Rectal smooth muscle tissue (tissue), 1 donor: Measurements from ENCODE around the gene ZBTB8B.
"Not testable (repeated sequence)": the region's sequence is repeated elsewhere in the genome, so short reads cannot be mapped to it uniquely, and the experiment has no call there.

Experiments
- H3K27ac ChIP-seq: one replicate; pipeline ENCODE4 v1.7.0; 2013; ENCODE audit warnings: low read depth, low read length, inconsistent platforms
- H3K27me3 ChIP-seq: one replicate; pipeline ENCODE4 v1.7.0; 2013; ENCODE audit warnings: low read length; ENCODE audit not compliant: control insufficient read depth, insufficient read depth
- H3K36me3 ChIP-seq: one replicate; pipeline ENCODE4 v1.7.0; 2013; ENCODE audit warnings: low read length; ENCODE audit not compliant: control insufficient read depth, insufficient read depth
- H3K4me1 ChIP-seq: one replicate; pipeline ENCODE4 v1.7.0; 2013; ENCODE audit warnings: low read length; ENCODE audit not compliant: control insufficient read depth, insufficient read depth
- H3K4me3 ChIP-seq: one replicate; pipeline ENCODE4 v1.7.0; 2013; ENCODE audit warnings: low read length
- H3K9ac ChIP-seq: one replicate; pipeline ENCODE4 v1.7.0; 2013; ENCODE audit warnings: low read length

ZBTB8B gene

DNA sequence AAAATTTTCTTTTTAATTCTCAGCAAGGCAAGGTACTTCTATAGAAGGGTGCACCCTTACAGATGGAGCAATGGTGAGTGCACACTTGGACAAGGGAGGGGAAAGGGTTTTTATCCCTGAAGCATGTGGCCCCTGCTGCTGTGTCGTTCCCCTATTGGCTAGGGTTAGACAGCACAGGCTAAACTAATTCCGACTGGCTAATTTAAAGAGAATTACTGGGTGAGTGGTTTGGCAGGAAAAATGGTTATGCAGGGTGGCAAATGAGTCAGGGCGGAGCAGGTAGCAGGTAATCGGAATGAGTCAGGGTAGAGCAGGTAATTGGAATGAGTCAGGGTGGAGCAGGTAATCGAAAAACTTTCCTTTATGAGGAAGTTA lies 15.4 kb upstream of the ZBTB8B start:
- H3K27ac ChIP-seq, H3K36me3 ChIP-seq, H3K4me1 ChIP-seq, H3K27me3 ChIP-seq, H3K4me3 ChIP-seq, H3K9ac ChIP-seq: not testable (repeated sequence)

DNA sequence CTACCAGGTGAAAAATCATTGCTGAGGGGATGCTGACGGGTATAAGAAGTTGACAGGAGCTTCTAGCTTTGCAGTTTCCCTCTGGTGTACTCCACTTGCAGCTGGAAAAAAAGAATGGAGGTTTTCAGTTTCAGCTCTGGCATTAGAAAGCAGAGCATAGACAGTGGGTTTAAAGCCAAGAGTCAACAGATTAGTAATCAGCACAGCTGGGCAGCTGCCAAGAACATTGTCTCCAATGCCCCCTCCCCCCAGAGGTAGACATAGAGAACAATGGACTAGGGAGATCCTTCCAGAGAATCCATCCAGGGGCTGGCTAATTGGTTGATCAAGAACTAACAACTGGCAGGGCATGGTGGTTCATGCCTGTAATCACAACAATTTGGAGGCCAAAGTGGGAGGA lies 10.1 kb upstream of the ZBTB8B start:
- no peaks in the 10 kb centered on the region for H3K4me1 ChIP-seq
- H3K4me3 ChIP-seq, result no peak overlapping the region
- H3K9ac ChIP-seq, result no peak overlapping the region
- no peaks in the 10 kb centered on the region for H3K27me3 ChIP-seq
- H3K36me3 ChIP-seq, result no peaks in the 10 kb centered on the region
- no peak overlapping the region for H3K27ac ChIP-seq

DNA sequence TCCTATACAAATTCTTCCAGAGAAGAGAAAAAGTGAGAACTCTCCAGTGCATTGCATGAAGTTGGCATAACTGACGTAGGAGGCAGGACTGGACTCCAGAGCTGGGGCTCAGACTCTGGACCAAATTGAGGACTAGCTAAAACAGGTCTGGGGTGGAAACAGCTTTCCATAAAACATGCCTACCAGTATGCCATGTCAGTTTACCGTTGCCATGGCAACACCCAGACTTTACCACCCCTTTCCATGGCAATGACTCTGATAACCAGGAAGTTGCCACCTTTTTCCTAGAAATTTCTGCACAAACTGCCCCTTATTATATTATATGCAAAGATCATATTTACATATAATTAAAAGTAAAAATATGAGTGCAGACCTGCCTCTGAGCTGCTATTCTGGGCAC lies 8.9 kb upstream of the ZBTB8B start:
- Histone ChIP-seq H3K36me3 (no peaks in the 10 kb centered on the region), H3K4me3 (no peak overlapping the region), H3K9ac (no peak overlapping the region), H3K27ac (no peak overlapping the region), H3K4me1 (no peaks in the 10 kb centered on the region), H3K27me3 (no peaks in the 10 kb centered on the region)

DNA sequence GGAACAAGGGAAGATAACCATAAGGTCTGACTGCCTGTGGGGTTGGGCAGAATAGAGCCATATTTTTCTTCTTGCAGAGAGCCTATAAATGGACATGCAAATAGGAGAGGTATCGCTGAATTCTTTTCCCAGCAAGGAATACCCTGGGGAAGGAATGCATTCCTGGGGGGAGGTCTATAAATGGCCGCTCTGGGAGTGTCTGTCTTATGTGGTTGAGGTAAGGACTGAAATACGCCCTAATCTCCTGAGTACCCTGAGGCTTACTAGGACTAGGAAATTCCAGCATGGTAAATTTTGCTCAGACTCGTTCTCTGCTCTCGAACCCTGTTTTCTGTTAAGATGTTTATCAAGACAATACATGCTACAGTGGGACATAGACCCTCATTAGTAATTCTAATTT lies 6.1 kb upstream of the ZBTB8B start:
- not testable (repeated sequence) for H3K9ac ChIP-seq, H3K27ac ChIP-seq, H3K36me3 ChIP-seq, H3K27me3 ChIP-seq, H3K4me1 ChIP-seq, H3K4me3 ChIP-seq

DNA sequence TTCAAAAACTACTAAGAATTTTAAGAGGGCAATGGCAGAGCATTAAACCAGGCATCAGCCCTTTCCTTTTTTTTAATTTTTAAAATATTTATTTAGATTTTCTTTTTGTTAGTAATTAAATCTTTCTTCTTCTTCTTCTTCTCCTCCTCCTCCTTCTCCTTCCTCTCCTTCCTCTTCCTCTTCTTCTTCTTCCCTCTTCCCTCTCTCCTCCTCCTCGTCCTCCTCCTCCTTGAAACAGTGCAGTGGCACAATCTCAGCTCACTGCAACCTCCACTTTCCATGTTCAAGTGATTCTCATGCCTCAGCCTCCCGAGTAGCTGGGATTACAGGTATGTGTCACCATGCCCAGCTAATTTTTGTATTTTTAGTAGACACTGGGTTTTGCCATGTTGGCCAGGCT lies 1.9 kb upstream of the ZBTB8B start:
- not testable (repeated sequence) for H3K36me3 ChIP-seq, H3K27ac ChIP-seq, H3K9ac ChIP-seq, H3K27me3 ChIP-seq, H3K4me1 ChIP-seq, H3K4me3 ChIP-seq

DNA sequence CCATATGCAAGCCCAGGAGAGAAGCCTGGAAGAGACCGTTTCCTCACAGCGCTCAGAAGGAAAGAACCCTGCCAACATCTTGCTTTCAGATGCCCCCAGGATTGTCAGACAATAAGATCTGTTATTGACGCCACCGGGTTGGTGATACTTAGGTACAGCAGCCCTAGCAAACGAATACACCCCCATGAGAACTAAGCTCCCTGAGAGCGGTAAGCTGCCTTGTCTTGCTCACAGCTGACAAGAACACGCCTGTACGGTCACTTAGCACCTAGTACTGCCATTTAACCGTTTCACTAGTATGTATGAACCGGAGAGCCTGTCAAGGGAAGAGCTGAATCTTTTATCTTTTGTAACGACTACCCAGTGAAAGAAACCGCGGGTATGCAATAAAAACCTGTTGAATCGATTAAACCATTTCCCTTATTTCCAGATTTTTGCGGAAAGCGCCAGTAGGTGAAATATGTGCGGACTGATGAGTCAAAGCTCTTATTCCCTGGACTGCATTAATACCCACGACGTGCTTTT lies 619 bp upstream of the ZBTB8B start:
- peak overlapping the region; percentile 69 for H3K4me3 ChIP-seq
- no peak overlapping the region for H3K27ac ChIP-seq
- H3K36me3 ChIP-seq, result no peaks in the 10 kb centered on the region
- H3K27me3 ChIP-seq, result peaks cover 10% of the 10 kb centered on the region
- H3K9ac ChIP-seq, result no peak overlapping the region
- peaks cover 9% of the 10 kb centered on the region for H3K4me1 ChIP-seq

DNA sequence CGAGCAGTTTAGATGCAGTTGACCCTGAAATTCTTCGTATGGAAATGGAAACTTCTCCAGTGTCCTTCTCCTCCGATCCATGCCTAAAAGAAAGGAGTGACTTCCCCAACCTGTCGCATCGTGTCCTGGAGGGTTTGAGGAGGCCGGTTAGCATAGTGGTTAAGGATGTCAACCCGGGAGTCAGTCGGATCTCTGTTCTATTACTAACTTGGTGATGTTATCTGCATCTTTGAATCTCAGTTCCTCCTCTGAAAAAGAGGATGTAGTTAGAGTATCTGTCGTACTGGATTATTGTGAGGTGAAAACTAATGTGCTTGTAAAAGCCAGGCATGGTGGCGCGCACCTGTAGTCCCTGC lies 684 bp downstream of the ZBTB8B start:
- H3K27ac ChIP-seq, result no peak overlapping the region
- H3K27me3 ChIP-seq, result peaks cover 10% of the 10 kb centered on the region
- H3K4me3 ChIP-seq, result peak overlapping the region; percentile 69
- H3K4me1 ChIP-seq, result peaks cover 9% of the 10 kb centered on the region
- H3K9ac ChIP-seq, result no peak overlapping the region
- H3K36me3 ChIP-seq, result no peaks in the 10 kb centered on the region

DNA sequence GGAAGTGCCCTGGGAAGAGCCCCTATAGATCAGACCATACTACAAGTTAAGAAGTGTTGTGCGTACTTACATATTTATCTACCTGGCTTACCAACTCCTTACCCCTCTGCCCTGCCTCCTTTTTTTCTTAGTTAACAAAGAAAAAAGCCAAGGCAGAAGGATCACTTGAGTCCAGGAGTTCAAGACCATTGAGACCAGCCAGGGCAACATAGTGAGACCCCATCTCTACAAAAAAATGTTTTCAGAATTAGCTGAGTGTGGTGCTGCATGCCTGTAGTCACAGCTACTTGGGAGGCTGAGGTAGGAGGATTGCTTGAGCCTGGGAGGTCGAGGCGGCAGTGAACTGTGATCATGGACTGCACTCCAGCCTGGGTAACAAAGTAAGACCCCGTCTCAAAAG lies 1.9 kb downstream of the ZBTB8B start:
- no peak overlapping the region for H3K9ac ChIP-seq
- no peak overlapping the region for H3K4me3 ChIP-seq
- peaks cover 9% of the 10 kb centered on the region for H3K4me1 ChIP-seq
- H3K27ac ChIP-seq, result no peak overlapping the region
- H3K36me3 ChIP-seq, result no peaks in the 10 kb centered on the region
- H3K27me3 ChIP-seq, result peaks cover 13% of the 10 kb centered on the region

DNA sequence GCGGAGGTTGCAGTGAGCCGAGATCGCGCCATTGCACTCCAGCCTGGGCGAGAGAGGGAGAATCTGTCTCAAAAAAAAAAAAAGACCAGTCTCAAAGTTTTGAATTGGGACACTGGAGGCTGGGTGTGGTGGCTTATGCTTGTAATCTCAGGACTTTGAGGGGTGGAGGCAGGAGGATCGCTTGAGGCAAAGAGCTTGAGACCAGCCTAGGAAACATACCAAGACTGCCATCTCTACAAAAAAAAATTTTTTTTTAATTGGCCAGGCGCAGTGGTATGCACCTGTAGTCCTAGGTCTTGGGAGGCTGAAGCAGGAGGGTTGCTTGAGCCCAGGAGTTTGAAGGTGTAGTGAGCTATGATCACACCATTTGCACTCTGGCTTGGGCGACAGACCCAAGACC lies 3.9 kb downstream of the ZBTB8B start:
- Histone ChIP-seq H3K4me3 (no peak overlapping the region), H3K36me3 (no peaks in the 10 kb centered on the region), H3K9ac (no peak overlapping the region), H3K27ac (no peak overlapping the region), H3K4me1 (peaks cover 9% of the 10 kb centered on the region), H3K27me3 (peaks cover 13% of the 10 kb centered on the region)

DNA sequence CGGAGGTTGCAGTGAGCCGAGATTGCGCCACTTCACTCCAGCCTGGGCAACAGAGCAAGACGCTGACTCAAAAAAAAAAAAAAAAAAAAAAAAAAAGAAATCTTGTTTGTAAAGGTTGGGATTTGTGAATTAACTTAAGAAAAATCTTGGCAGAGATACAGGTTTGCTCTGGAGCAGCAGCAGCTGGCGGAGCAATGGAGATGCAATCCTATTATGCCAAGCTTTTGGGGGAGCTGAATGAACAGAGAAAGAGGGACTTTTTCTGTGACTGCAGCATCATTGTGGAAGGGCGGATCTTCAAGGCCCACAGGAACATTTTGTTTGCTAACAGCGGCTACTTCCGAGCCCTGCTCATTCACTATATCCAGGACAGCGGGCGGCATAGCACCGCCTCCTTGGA lies 5.6 kb downstream of the ZBTB8B start:
- Histone ChIP-seq H3K27me3 (peaks cover 4% of the 10 kb centered on the region), H3K4me3 (no peak overlapping the region), H3K9ac (no peak overlapping the region), H3K36me3 (no peaks in the 10 kb centered on the region), H3K4me1 (peaks cover under 1% of the 10 kb centered on the region), H3K27ac (no peak overlapping the region)

DNA sequence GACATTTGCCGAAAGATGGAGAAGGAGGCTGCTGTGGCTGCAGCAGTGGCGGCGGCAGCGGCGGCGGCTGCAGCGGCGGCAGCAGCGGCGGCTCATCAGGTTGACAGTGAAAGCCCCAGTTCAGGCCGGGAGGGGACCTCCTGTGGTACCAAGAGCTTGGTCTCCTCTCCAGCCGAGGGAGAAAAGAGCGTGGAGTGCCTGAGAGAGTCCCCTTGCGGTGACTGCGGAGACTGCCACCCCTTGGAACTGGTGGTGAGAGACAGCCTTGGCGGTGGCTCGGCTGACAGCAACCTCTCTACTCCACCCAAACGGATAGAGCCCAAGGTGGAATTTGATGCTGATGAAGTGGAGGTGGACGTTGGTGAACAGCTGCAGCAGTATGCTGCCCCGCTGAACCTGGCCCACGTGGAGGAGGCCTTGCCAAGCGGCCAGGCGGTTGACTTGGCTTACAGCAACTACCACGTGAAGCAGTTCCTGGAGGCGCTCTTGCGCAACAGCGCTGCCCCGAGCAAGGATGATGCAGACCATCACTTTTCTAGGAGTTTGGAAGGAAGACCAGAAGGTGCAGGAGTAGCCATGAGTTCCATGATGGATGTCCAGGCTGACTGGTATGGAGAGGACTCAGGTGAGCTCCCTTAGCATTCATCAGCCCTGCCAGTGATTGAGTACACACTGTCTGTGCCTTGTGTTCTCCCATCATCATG lies 6.3 kb downstream of the ZBTB8B start:
- Histone ChIP-seq H3K9ac (no peak overlapping the region), H3K4me1 (no peaks in the 10 kb centered on the region)

DNA sequence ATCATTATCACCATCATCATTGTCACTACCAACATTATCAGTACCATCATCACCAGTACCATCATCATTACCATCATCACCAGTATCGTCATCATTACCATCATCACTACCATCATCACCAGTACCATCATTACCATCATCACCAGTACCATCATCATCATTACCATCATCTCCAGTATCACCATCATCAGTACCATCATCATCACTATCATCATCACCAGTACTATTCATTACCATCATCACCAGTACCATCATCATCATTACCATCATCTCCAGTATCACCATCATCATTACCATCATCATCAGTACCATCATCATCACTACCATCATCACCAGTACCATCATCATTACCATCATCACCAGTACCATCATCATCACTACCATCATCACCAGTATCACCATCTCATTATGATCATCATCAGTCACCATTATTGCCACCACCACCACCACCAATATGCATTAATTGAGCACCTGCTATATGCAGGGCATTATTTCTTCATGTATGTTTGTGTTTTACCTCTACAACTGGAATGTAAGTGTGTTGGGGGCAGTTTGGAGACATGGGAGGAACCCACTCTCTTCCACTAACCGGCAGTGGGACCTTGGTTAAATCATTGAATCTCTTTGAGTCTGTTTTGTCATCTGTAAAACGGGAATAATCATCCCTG lies 7.0 kb downstream of the ZBTB8B start:
- Histone ChIP-seq H3K4me1 (no peaks in the 10 kb centered on the region), H3K9ac (no peak overlapping the region), H3K4me3 (no peak overlapping the region), H3K27me3 (peaks cover 3% of the 10 kb centered on the region), H3K36me3 (no peaks in the 10 kb centered on the region), H3K27ac (no peak overlapping the region)

More for the DNA sequence above, 6.3 kb downstream of the ZBTB8B start:
- Histone ChIP-seq H3K27me3 (peaks cover 3% of the 10 kb centered on the region), H3K36me3 (no peaks in the 10 kb centered on the region), H3K27ac (no peak overlapping the region), H3K4me3 (no peak overlapping the region)

DNA sequence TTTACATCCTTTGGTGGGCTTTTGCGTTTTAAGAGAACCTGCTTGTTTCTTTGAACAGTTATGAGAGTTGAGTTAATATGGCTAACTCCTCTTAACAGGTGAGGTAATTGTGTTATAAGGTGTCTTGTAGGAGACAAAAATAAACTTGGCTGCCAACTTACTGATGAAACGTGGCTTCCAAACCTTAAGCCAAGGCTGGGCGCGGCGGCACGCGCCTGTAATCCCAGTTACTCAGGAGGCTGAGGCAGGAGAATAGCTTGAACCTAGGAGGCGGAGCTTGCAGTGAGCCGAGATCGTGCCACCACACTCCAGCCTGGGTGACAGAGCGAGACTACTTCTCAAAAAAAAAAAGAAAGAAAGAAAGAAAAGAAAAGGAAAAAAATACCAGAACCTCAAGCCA lies 8.1 kb downstream of the ZBTB8B start:
- not testable (repeated sequence) for H3K27me3 ChIP-seq, H3K27ac ChIP-seq, H3K4me3 ChIP-seq, H3K9ac ChIP-seq, H3K36me3 ChIP-seq, H3K4me1 ChIP-seq
